ENCODE data around the gene ZDHHC12.

ZDHHC12 gene

DNA sequence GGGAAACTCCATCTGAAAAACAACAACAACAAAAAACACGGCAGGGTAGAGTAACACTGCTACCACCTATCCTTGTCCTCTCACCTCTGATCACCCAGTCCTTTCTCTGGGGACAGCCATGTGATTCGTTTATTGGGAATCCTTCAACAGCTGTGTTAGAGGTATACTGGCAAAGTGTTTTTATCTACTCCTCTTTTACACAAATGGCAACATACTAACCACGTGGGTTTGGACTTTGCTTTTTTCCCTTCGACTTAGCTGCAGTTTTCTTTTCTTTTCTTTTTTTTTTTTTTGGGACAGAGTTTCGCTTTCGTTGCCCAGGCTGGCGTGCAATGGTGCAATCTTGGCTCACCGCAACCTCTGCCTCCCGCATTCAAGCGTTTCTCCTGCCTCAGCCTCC is 46.1 kb downstream of the ZDHHC12 start:
- DNase-seq (ENCODE audit: low read depth), result no peak
- TF ChIP-seq, protein P1, sequence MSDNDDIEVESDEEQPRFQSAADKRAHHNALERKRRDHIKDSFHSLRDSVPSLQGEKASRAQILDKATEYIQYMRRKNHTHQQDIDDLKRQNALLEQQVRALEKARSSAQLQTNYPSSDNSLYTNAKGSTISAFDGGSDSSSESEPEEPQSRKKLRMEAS (IDR thresholded peaks at IDR 0.05; ENCODE audit: low read depth, low read length), result no peak
- TF ChIP-seq, protein P2, sequence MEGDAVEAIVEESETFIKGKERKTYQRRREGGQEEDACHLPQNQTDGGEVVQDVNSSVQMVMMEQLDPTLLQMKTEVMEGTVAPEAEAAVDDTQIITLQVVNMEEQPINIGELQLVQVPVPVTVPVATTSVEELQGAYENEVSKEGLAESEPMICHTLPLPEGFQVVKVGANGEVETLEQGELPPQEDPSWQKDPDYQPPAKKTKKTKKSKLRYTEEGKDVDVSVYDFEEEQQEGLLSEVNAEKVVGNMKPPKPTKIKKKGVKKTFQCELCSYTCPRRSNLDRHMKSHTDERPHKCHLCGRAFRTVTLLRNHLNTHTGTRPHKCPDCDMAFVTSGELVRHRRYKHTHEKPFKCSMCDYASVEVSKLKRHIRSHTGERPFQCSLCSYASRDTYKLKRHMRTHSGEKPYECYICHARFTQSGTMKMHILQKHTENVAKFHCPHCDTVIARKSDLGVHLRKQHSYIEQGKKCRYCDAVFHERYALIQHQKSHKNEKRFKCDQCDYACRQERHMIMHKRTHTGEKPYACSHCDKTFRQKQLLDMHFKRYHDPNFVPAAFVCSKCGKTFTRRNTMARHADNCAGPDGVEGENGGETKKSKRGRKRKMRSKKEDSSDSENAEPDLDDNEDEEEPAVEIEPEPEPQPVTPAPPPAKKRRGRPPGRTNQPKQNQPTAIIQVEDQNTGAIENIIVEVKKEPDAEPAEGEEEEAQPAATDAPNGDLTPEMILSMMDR (IDR thresholded peaks at IDR 0.05; ENCODE audit: low read depth, low read length), result no peak
- TF ChIP-seq MYC (IDR thresholded peaks at IDR 0.05; ENCODE audit: low read depth, low read length) (no peak), POLR2A (IDR thresholded peaks at IDR 0.05; ENCODE audit: extremely low read depth, insufficient read length) (no peak)
- no peak overlapping the region for H3K4me3 ChIP-seq (ENCODE audit: low read depth, low read length)

DNA sequence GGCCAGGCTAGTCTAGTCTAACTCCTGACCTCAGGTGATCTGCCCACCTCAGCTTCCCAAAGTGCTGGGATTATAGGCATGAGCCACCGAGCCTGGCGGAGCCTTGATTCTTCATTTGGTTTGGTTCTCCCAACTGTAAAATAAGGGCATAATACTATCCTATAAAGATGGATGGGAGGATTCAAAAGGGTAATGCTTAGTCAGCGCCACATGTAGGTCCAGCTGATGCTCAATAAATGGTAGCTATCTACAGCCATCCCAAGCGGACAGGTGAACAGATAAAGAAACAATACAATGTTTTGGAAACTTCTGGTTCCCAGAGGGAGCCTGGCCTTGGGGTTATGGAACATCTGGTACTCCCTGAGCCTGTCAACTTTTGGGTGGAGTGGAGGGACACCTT is 48.5 kb downstream of the ZDHHC12 start:
- no peak for TF ChIP-seq POLR2A (IDR thresholded peaks at IDR 0.05; ENCODE audit: extremely low read depth, insufficient read length)
- TF ChIP-seq, protein P1 (IDR thresholded peaks at IDR 0.05; ENCODE audit: low read depth, low read length), result no peak
- TF ChIP-seq, protein P2 (IDR thresholded peaks at IDR 0.05; ENCODE audit: low read depth, low read length), result no peak
- no peak for TF ChIP-seq MYC (IDR thresholded peaks at IDR 0.05; ENCODE audit: low read depth, low read length)
- no peak overlapping the region for H3K4me3 ChIP-seq (ENCODE audit: low read depth, low read length)
- no peak for DNase-seq (ENCODE audit: low read depth)
